ENCODE data around the gene PCDHB2. TPM values are rescaled to one million over a fixed set of nuclear protein-coding genes. Genes with fewer than 3 reads are reported as not detected.

PCDHB2 gene
- 0.24 TPM in 1 of 2 replicates, not detected in the other for total RNA-seq (2022)
- Bru-seq, nascent RNA, result percentile 18 among the genes with signal in this experiment
- percentile 27 among the genes with signal in this experiment for BruChase-seq, experiment 1, labeled RNA remaining after a 6-hour chase
- BruChase-seq, experiment 2, labeled RNA remaining after a 2-hour chase, result percentile 22 among the genes with signal in this experiment
- long read RNA-seq, full-length matches to known transcripts, result 1 of 1 reads
- long read RNA-seq, partial matches to known transcripts, result 0 of 1 reads
- long read RNA-seq, other reads (novel, unspliced or antisense), result 0 of 1 reads

DNA sequence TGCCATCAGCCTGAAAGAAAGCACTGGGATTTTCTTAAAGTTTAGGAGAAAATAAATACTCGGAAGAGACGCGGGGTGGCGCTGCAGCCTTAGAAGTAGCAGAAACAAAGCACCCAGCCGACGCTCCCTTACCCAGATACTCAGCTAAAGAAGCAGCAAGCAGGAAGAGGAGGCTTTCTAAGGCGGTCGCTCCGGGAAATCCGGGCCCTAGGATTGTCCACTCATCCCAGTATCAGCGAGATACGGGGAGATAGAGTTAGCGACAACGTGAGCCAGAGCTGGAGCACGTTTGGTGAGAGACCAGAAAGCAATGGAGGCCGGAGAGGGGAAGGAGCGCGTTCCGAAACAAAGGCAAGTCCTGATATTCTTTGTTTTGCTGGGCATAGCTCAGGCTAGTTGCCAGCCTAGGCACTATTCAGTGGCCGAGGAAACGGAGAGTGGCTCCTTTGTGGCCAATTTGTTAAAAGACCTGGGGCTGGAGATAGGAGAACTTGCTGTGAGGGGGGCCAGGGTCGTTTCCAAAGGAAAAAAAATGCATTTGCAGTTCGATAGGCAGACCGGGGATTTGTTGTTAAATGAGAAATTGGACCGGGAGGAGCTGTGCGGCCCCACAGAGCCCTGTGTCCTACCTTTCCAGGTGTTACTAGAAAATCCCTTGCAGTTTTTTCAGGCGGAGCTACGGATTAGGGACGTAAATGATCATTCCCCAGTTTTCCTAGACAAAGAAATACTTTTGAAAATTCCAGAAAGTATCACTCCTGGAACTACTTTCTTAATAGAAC, at the start of gene PCDHB2:
TSS of gene PCDHB2 (plus strand) at position 135 of the 782 bp plus-strand sequence. CDS start at position 311, 176 bp downstream.
- no TSS peak for BruUV-seq (replicated peaks)
- CTCF ChIA-PET, result no interaction called here
- intact Hi-C loops (cut with micrococcal nuclease; ENCODE audit: unreplicated experiment), result no loop called here

DNA sequence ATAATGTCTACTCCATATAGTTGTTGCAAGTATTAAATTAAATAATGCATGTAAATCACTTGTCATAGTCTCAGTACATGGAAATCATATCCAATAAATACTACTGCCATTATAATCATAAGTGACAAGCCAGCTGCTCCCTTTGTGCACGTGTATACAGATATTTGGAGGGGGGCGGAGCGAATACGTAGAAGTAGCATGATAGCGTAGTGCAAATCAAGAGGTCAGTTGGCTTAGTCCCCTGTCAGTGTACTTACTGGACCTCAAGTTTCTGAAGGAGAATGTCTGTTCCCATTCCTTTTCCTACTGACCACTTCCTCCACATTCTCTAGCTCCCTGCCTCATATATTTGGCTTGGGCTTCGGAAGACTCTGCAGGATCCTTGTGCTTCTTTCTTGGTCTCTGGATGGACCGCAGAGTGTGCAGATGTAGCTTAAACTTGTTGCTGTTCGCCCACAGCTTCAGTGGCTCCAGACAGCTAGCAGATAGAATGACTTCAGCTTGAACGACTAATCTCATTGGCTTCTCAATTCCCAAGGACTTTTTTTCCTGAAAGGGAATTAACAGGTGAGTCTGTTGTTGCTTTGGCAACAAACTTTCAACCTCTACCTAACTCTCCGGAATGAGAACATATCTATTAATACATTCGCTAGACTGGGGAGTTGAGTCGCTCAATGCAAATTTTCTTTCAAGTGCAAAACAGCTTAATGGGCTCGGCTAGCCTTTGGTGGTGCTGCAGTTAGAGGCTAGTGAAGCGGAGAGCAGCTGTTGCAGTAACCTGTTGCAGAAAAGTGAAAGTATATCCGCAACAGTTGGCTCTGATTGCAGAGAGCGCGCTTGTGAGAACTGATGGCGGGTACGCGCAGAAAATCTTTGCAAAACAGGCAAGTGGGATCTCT, 43.5 kb upstream of the PCDHB2 start, which contains the start of gene PCDHB1:
TSS of gene PCDHB1 (plus strand) at position 753 of the 899 bp plus-strand sequence. CDS start at position 850, 97 bp downstream.
- Mint-ChIP-seq H3K27ac (ENCODE audit: unreplicated experiment) (no peak within 1 kb of the TSS), H3K4me1 (ENCODE audit: low read depth, unreplicated experiment) (no peaks in the 10 kb centered on the region), H3K27me3 (ENCODE audit: unreplicated experiment) (no peaks in the 10 kb centered on the region), H3K36me3 (ENCODE audit: insufficient read depth, unreplicated experiment) (peaks cover 7% of the 10 kb centered on the region), H3K4me3 (ENCODE audit: low read depth, unreplicated experiment) (peak within 1 kb of the TSS; percentile 78), H3K9me3 (ENCODE audit: low read depth, unreplicated experiment) (no peaks in the 10 kb centered on the region)
- intact Hi-C loops (cut with micrococcal nuclease; ENCODE audit: unreplicated experiment), result no loop called here
- TF ChIP-seq, protein P1, sequence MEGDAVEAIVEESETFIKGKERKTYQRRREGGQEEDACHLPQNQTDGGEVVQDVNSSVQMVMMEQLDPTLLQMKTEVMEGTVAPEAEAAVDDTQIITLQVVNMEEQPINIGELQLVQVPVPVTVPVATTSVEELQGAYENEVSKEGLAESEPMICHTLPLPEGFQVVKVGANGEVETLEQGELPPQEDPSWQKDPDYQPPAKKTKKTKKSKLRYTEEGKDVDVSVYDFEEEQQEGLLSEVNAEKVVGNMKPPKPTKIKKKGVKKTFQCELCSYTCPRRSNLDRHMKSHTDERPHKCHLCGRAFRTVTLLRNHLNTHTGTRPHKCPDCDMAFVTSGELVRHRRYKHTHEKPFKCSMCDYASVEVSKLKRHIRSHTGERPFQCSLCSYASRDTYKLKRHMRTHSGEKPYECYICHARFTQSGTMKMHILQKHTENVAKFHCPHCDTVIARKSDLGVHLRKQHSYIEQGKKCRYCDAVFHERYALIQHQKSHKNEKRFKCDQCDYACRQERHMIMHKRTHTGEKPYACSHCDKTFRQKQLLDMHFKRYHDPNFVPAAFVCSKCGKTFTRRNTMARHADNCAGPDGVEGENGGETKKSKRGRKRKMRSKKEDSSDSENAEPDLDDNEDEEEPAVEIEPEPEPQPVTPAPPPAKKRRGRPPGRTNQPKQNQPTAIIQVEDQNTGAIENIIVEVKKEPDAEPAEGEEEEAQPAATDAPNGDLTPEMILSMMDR (IDR thresholded peaks at IDR 0.05; ENCODE audit: unreplicated experiment), result no peak
- CTCF ChIA-PET, result interaction anchor here (1.3 kb wide), 1 partner anchor 11 kb away, joined by 3 read pairs; no protein-coding TSS in a partner anchor
- DNase-seq, result no peak
- no TSS peak for BruUV-seq (replicated peaks)

More for the DNA sequence above, at the start of gene PCDHB2:
- no peaks in the 10 kb centered on the region for H3K4me1 Mint-ChIP-seq (ENCODE audit: low read depth, unreplicated experiment)
- no peaks in the 10 kb centered on the region for H3K36me3 Mint-ChIP-seq (ENCODE audit: insufficient read depth, unreplicated experiment)
- no peak for DNase-seq
- TF ChIP-seq, protein P1 (IDR thresholded peaks at IDR 0.05; ENCODE audit: unreplicated experiment), result peak; percentile 34
- no peak within 1 kb of the TSS for H3K27ac Mint-ChIP-seq (ENCODE audit: unreplicated experiment)
- H3K9me3 Mint-ChIP-seq (ENCODE audit: low read depth, unreplicated experiment), result peaks cover 22% of the 10 kb centered on the region
- no peak within 1 kb of the TSS for H3K4me3 Mint-ChIP-seq (ENCODE audit: low read depth, unreplicated experiment)
- no peaks in the 10 kb centered on the region for H3K27me3 Mint-ChIP-seq (ENCODE audit: unreplicated experiment)

DNA sequence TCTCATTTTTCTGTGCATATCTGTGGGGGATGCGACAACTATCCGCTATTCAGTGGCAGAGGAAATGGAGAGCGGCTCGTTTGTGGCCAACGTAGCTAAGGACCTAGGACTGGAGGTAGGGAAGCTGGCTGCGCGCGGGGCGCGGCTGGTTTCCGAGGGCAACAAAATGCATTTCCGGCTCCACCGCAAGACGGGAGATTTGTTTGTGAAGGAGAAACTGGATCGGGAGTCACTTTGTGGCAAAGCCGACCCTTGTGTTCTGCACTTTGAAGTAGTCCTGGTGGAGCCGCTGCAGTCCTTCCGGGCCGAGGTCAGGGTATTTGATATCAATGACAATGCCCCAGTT, 42.9 kb upstream of the PCDHB2 start:
- intact Hi-C loops (cut with micrococcal nuclease; ENCODE audit: unreplicated experiment), result no loop called here
- BruUV-seq (replicated peaks), result no TSS peak
- no peak overlapping the region for H3K27ac Mint-ChIP-seq (ENCODE audit: unreplicated experiment)

More for the DNA sequence above, 42.9 kb upstream of the PCDHB2 start:
- TF ChIP-seq, protein P1 (IDR thresholded peaks at IDR 0.05; ENCODE audit: unreplicated experiment), result no peak
- no peak for DNase-seq
- Mint-ChIP-seq H3K9me3 (ENCODE audit: low read depth, unreplicated experiment) (no peaks in the 10 kb centered on the region), H3K27me3 (ENCODE audit: unreplicated experiment) (no peaks in the 10 kb centered on the region), H3K36me3 (ENCODE audit: insufficient read depth, unreplicated experiment) (peaks cover 7% of the 10 kb centered on the region), H3K4me1 (ENCODE audit: low read depth, unreplicated experiment) (no peaks in the 10 kb centered on the region), H3K4me3 (ENCODE audit: low read depth, unreplicated experiment) (peak overlapping the region; percentile 78)
- CTCF ChIA-PET, result interaction anchor here (1.3 kb wide), 1 partner anchor 12 kb away, joined by 3 read pairs; no protein-coding TSS in a partner anchor

Data from Calu3 (cell line).